Stomach (tissue), 9 donors: Measurements from ENCODE around the gene PEMT. TPM values are rescaled to one million over a fixed set of nuclear protein-coding genes. Genes with fewer than 3 reads are reported as not detected.

ENCODE experiments used
- DNase-seq, 2 donors: peaks; one replicate each; pipeline versions ENCODE4 v3.0.0 to v3.0.0-alpha.2; 2013 to 2019
- H3K27ac ChIP-seq, 5 donors: fragments of 200-600 bp in 4 of 5; sonication (generic) in 4 of 5; one replicate each; pipeline ENCODE4 v1.5.1; 2013 to 2019; ENCODE audit warnings: mild to moderate bottlenecking in 1 of 5, moderate library complexity in 1 of 5
- H3K27me3 ChIP-seq, 3 donors: fragments of 200-600 bp; sonication (generic); one replicate each; pipeline ENCODE4 v1.5.1; 2017 to 2019; ENCODE audit warnings: mixed run types in 1 of 3
- H3K36me3 ChIP-seq, 4 donors: fragments of 200-600 bp; sonication (generic); 1 replicate in 3 of 4; 2 replicates in 1 of 4; pipeline ENCODE4 v1.5.1; 2016 to 2019
- H3K4me1 ChIP-seq, 4 donors: fragments of 200-600 bp; sonication (generic); one replicate each; pipeline ENCODE4 v1.5.1; 2016 to 2019
- H3K4me3 ChIP-seq, 4 donors: fragments of 200-600 bp; sonication (generic) in 3 of 4; one replicate each; pipeline ENCODE4 v1.5.1; 2016 to 2019; ENCODE audit warnings: mild to moderate bottlenecking in 1 of 4
- H3K9me3 ChIP-seq, 4 donors: fragments of 200-600 bp; sonication (generic); one replicate each; pipeline ENCODE4 v1.5.1; 2016 to 2019
- CTCF ChIP-seq, 7 experiments: fragments of 450-650 bp in 4 of 7; fragments of 200-600 bp in 3 of 7; sonication (generic) in 3 of 7; IDR thresholded peaks; one replicate each; pipeline ENCODE4 v1.5.1; 2016 to 2019; ENCODE audit warnings: antibody characterized with exemption in 7 of 7, control low read depth in 2 of 7, mild to moderate bottlenecking in 1 of 7
- EP300 ChIP-seq: sonication (generic); formaldehyde crosslinking; IDR thresholded peaks from one replicate; pipeline ENCODE4 v1.6.1; 2017; ENCODE audit warnings: antibody characterized with exemption
- POLR2A ChIP-seq, 4 donors: fragments of 450-650 bp; IDR thresholded peaks; one replicate each; pipeline ENCODE4 v1.6.1; 2016; ENCODE audit warnings: antibody characterized with exemption in 4 of 4, control low read depth in 2 of 4, mild to moderate bottlenecking in 1 of 4, moderate library complexity in 1 of 4
- POLR2AphosphoS5 ChIP-seq, 3 donors: sonication (generic); formaldehyde crosslinking; IDR thresholded peaks; one replicate each; pipeline ENCODE4 v1.6.1; 2016; ENCODE audit warnings: antibody characterized with exemption in 3 of 3
- WGBS, 5 donors: extraction: QIAGEN DNeasy Blood & Tissue Kit in 3 of 5; methylation state at CpG; one replicate each; pipeline versions ENCODE4 v1.1.5 to v1.1.7; 2013 to 2018; 5-methylcytosine and 5-hydroxymethylcytosine counted together
- intact Hi-C: fragments of 100-400 bp; cut with DNase I; formaldehyde crosslinking; loops from one replicate; pipeline ENCODE4 v1.15.1; 2023; ENCODE audit warnings: low total_unique reads
- polyA plus RNA-seq, 3 donors: library from polyadenylated mRNA; stranded (reverse); fragments of 200-250 nt; gene quantifications; one replicate each; pipeline ENCODE4 v1.2.3, GENCODE V29; 2013
- total RNA-seq, 5 donors: library from RNA; depleted of rRNA; stranded (reverse); fragments of >200 nt; gene quantifications; one replicate each; pipeline versions ENCODE4 v1.1.0 to v1.2.3, GENCODE V29; 2014 to 2016
- donor health status: healthy with polysubstance abuse.
- donor health status: Bipolar disorder and iron deficiency.
- donor health status: healthy.

Gene PEMT
- total and polyA plus RNA-seq, 8 donors, result 7.0 to 44.6 (median 27.0) TPM

GRCh38 chr17:17564323-17564722 lies 27.2 kb downstream of the PEMT start:
- Histone ChIP-seq H3K4me3 (no peak overlapping the region), H3K4me1 (peaks cover 57 to 92% (median 81%) of the 10 kb centered on the region in 4 donors), H3K27ac (peak overlapping the region in 4 of 5 donors; percentile 3 to 92 (median 89)), H3K36me3 (no peaks in the 10 kb centered on the region), H3K27me3 (no peaks in the 10 kb centered on the region), H3K9me3 (no peaks in the 10 kb centered on the region)
- no peak for TF ChIP-seq POLR2A (IDR thresholded peaks at IDR 0.05)
- TF ChIP-seq EP300, result no peak
- TF ChIP-seq CTCF (IDR thresholded peaks at IDR 0.05), result no peak
- no peak for TF ChIP-seq POLR2AphosphoS5 (IDR thresholded peaks at IDR 0.05)
- intact Hi-C loops, result no loop called here
- DNase-seq, result no peak
- 61 to 77% (median 65%) methylated on average over 4 of the region's 4 CpGs for WGBS, 5 donors

DNA sequence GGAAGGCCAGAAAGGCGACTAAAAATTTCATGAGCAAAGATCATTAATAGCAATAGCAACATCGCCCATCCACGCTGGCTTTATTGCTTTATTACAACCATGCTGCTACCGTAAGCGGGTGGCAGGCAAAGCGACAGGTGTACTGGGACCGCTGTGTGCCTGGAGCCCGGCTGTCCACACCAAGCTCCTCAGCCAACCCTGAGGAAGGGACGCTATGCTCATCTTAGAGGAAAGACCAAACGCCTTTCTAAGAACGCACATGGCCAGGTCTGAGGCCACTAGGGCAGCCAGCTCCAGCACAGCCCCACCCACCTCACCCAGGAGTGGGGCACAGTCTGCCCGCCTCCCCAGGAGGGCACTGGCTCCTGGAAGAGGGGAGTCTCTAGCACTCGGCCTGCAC lies 28.0 kb downstream of the PEMT start:
- H3K36me3 ChIP-seq, result no peaks in the 10 kb centered on the region
- 75 to 97% (median 79%) methylated on average over 6 to 13 of the region's 13 CpGs for WGBS, 5 donors
- H3K27ac ChIP-seq, result peak overlapping the region in 4 of 5 donors; percentile 3 to 92 (median 89)
- intact Hi-C loops, result no loop called here
- no peak for DNase-seq
- no peak overlapping the region for H3K4me3 ChIP-seq
- peaks cover 57 to 93% (median 76%) of the 10 kb centered on the region in 4 donors for H3K4me1 ChIP-seq
- TF ChIP-seq POLR2A (IDR thresholded peaks at IDR 0.05) (no peak), CTCF (IDR thresholded peaks at IDR 0.05) (no peak), EP300 (no peak), POLR2AphosphoS5 (IDR thresholded peaks at IDR 0.05) (no peak)
- no peaks in the 10 kb centered on the region for H3K27me3 ChIP-seq
- H3K9me3 ChIP-seq, result no peaks in the 10 kb centered on the region

DNA sequence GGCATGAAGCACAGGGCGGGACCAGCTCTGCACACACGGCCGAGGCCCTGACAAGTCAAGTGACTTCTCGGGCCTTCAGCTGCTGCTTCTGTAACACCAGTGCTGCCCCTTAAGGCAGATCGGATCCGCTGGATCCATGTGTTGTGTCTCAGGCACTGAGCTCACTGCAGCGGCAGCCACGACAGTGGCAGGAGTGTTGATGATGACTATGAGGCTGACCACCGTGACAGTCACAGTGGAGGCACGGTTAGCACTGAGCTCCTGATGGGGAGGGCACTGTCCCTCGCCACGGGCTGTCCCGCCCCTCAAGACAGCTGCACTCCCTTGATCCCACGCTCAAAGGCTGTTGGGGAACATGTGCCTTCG lies 29.4 kb downstream of the PEMT start:
- intact Hi-C loops, result no loop called here

GRCh38 chr17:17561408-17562145 lies 29.9 kb downstream of the PEMT start:
- Histone ChIP-seq H3K36me3 (no peaks in the 10 kb centered on the region), H3K9me3 (no peaks in the 10 kb centered on the region), H3K27ac (peak overlapping the region; percentile 79 to 92 (median 87)), H3K4me3 (no peak overlapping the region), H3K27me3 (no peaks in the 10 kb centered on the region), H3K4me1 (peaks cover 40 to 85% (median 59%) of the 10 kb centered on the region in 4 donors)
- WGBS, 5 donors, result 24 to 63% (median 43%) methylated on average over 20 to 30 of the region's 30 CpGs
- peak; percentile 79 to 96 for DNase-seq
- TF ChIP-seq EP300 (no peak), POLR2A (IDR thresholded peaks at IDR 0.05) (peak in 1 of 4 donors; percentile 37), POLR2AphosphoS5 (IDR thresholded peaks at IDR 0.05) (peak in 2 of 3 donors; percentile 55 to 79)
- intact Hi-C loops, result no loop called here

More for the DNA sequence above, 29.4 kb downstream of the PEMT start:
- Histone ChIP-seq H3K9me3 (no peaks in the 10 kb centered on the region), H3K27me3 (no peaks in the 10 kb centered on the region), H3K27ac (peak overlapping the region; percentile 79 to 92 (median 87)), H3K36me3 (no peaks in the 10 kb centered on the region), H3K4me1 (peaks cover 46 to 89% (median 64%) of the 10 kb centered on the region in 4 donors), H3K4me3 (no peak overlapping the region)
- TF ChIP-seq EP300 (no peak), POLR2AphosphoS5 (IDR thresholded peaks at IDR 0.05) (no peak), POLR2A (IDR thresholded peaks at IDR 0.05) (no peak)
- WGBS, 5 donors, result 55 to 69% (median 61%) methylated on average over 5 to 15 of the region's 15 CpGs
- no peak for DNase-seq

DNA sequence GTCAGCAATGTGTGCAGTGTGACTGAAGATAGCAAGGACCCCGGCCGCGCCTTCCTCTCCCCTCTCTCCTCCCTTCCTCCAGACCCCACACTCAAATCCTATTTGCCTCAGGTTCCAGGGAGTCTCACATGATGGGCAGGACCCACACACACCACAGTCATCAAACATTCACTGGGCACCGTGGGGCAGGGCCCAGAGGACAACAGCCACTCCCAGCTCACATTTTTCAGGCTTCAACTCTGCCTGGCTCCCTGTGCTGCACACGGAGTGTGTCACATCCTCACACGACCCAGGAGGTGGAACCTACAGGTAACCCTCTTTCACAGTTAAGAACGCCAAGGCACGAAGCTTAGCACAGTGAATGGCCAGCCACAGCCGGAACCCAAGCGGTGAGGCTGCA lies 30.5 kb downstream of the PEMT start:
- no peak overlapping the region for H3K4me3 ChIP-seq

More for the DNA sequence above, 30.5 kb downstream of the PEMT start:
- H3K36me3 ChIP-seq, result no peaks in the 10 kb centered on the region
- DNase-seq, result peak; percentile 36 to 42
- H3K27me3 ChIP-seq, result no peaks in the 10 kb centered on the region
- no peaks in the 10 kb centered on the region for H3K9me3 ChIP-seq
- WGBS, 5 donors, result 49 to 66% (median 60%) methylated on average over 7 to 10 of the region's 10 CpGs
- intact Hi-C loops, result no loop called here
- TF ChIP-seq CTCF (IDR thresholded peaks at IDR 0.05) (no peak), POLR2A (IDR thresholded peaks at IDR 0.05) (no peak), POLR2AphosphoS5 (IDR thresholded peaks at IDR 0.05) (no peak), EP300 (no peak)
- H3K27ac ChIP-seq, result peak overlapping the region; percentile 79 to 92 (median 87)
- H3K4me1 ChIP-seq, result peaks cover 34 to 79% (median 53%) of the 10 kb centered on the region in 4 donors
